NCI-H187 treated with DMSO at 0.1 percent for 48 hours (cell line): Measurements from ENCODE around the gene HLCS.
"Not testable (repeated sequence)": the region's sequence is repeated elsewhere in the genome, so short reads cannot be mapped to it uniquely, and the experiment has no call there.

Experiments
- DNase-seq: peaks from one replicate; lab custom pipeline; 2025; lab: John Stamatoyannopoulos, UW

Gene HLCS

DNA sequence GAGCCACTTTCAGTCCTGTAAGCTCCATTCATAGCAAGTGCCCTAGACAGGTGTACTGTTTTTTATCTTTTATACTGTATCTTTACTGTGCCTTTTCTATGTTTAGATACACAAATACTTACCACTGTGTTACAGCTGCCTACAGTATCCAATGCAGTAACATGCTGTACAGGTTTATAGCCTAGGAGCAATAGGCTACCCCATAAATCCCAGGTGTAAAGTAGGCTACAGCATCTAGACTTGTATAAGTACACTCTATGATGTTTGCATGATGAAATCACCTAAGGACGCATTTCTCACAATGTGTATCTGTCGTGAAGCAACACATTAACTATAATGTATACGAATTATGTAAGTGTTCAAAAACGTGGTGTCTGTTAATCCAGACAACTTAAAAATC, 10.7 kb downstream of the HLCS start:
- no peak for DNase-seq

GRCh38 chr21:36952331-36952730, 14.1 kb downstream of the HLCS start:
- not testable (repeated sequence) for DNase-seq

GRCh38 chr21:36949171-36950141, 17.0 kb downstream of the HLCS start:
- DNase-seq: no peak

- DNase-seq: no peak
Measured at GRCh38 chr21:36948686-36949085, 17.8 kb downstream of the HLCS start.

DNA sequence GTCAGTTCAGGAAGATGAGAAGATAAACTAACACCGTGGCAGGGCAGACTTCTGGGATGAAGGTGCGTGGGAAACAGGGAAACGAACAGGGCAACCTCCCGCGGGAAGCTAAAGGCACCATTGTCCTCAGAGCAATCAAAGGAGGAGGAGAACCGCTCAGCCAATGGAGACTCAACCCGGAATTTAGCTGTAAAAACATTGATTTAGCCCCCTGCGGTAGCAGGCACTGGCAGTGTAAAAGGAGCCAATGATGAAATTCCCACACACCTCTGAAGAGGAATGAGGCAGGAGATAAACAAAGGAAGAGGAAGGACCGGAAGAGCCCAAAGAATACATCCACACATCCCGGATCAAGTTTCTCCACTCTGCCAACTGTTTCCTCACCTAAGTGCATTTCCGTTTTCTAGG, 19.5 kb downstream of the HLCS start:
- DNase-seq: no peak

- DNase-seq: no peak
Measured at GRCh38 chr21:36945496-36946138, 20.9 kb downstream of the HLCS start.

- DNase-seq: no peak
Measured at GRCh38 chr21:36936361-36937135, 29.9 kb downstream of the HLCS start.

GRCh38 chr21:36934864-36935420, 31.5 kb downstream of the HLCS start:
- DNase-seq: no peak

DNA sequence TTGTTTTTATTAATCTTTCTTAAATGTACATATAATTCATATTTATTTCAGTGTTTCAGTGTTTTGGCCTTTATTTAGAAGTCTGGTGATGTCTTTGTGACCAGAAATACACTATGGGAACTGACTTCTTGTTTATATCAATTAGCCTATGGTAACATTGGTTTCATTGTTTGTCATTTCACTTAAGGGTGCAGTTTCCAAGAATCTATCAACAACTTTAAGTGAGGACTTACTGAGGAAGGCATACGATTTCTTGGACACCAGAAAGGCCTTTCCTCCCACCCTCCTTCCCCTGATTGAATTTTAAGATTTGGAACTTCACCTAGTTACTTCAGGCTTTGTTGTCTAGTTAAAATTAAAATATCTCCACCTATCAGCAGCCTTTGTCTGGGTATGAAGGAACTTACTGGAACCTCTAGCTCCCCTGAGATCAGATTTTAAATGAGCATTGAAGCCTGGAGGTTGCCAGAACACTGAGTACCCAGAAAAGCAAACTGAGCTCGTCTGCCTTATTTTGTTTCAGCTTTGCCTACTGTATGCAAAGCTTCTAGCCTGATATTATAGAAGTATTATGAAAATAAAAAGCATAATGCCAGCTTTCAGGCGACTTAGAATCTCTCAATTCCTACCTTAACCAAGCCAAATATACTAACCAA, 34.2 kb downstream of the HLCS start:
- no peak for DNase-seq

GRCh38 chr21:36929622-36930021, 36.8 kb downstream of the HLCS start:
- no peak for DNase-seq

- no peak for DNase-seq
Measured at GRCh38 chr21:36928960-36929359, 37.5 kb downstream of the HLCS start.

DNA sequence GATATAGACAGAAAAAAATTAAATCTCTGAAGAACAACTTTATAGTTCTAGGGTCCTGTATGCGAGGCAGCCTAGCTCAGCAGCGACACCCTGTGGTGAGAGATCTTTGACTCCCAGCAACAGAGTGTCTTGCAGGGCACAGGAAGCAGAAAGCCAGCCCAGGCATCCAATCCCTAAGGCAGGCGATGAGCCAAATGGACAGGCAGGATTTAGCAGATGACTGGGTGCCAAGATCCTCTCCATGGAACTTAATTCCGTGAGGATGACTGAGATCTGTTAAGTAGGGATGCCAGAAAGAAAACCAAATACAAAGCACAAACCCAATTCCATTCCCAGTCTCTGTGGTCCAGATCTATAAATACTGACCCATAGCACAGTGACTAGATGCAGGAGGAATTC, 38.8 kb downstream of the HLCS start:
- DNase-seq: no peak

- no peak for DNase-seq
Measured at GRCh38 chr21:36926989-36927718, 39.3 kb downstream of the HLCS start.

DNA sequence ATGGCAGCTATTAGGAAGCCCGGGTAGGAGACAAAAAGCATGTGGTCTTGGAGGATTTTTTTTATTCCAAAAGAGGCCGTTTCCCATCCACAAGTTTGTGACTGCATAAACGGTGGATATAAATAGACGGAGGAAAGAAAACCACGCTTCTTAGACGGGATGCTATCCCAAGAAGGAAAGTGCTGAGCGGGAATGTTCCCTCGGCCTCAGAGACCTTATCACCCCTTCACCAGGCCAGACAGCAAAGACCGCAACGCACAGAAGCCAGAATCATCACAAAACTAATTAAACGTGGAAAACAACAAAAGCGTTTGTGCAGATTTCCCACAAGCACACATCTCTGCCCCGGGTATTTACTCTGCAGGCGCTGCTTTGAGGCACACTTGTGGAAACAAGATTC, 43.2 kb downstream of the HLCS start:
- no peak for DNase-seq

GRCh38 chr21:36922861-36923260, 43.6 kb downstream of the HLCS start:
- no peak for DNase-seq

DNA sequence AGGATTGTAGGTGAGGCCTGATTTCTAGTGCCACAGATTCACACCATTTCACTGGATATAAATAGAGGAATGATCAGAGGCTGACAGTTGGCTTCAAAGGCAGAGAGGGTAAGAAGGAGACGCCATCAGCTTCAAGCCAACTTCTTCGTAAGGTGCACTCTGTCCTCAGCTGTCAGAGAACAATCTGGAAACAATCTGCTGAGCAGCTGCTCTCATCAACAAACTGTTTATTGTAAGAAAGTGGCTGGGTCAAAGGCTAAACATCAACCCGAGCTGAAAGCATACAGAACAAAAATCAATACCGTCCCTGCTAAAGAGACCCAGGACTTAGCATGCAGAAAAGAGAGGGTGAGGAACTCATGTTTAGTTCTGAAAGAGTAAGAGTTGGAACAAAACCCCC, 48.2 kb downstream of the HLCS start:
- no peak for DNase-seq

GRCh38 chr21:36917471-36918158, 48.9 kb downstream of the HLCS start:
- no peak for DNase-seq

- no peak for DNase-seq
Measured at GRCh38 chr21:36916718-36917117, 49.8 kb downstream of the HLCS start.

DNA sequence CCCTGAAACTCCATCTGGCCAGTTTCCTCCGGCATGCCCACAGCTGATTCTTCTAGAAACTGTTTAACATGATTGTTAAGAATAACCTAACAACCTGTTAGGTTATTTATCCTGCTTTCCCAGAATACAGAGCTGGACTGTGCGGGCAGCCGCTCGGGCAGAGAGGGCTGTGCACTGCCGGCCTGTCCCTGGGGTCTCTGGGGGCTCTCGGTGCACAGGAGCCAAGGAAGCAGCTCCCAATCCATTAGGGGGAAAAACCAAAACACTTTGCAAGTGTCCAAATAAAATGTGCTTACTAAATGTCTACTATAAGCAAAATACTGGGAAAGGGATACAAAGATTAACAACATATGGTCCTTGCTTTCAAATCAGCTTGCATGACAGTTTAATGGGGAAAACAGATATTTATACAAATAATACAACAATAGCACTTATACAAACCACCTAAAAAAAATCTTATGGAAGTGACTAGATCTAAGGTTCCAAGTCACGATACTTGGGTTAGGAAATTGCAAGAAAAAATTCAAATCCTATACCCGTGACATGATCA, 50.7 kb downstream of the HLCS start:
- DNase-seq: no peak
